Measurements from ENCODE around the gene B4GALNT1.
A peak's percentile ranks its signal among the peaks of the same experiment; 100 is the strongest.

B4GALNT1 gene

GRCh38 chr12:57584690-57585089, 48.3 kb downstream of the B4GALNT1 start:
- H3K4me3 ChIP-seq (ENCODE audit: low read depth, low read length): no peak overlapping the region
- TF ChIP-seq, protein P1, sequence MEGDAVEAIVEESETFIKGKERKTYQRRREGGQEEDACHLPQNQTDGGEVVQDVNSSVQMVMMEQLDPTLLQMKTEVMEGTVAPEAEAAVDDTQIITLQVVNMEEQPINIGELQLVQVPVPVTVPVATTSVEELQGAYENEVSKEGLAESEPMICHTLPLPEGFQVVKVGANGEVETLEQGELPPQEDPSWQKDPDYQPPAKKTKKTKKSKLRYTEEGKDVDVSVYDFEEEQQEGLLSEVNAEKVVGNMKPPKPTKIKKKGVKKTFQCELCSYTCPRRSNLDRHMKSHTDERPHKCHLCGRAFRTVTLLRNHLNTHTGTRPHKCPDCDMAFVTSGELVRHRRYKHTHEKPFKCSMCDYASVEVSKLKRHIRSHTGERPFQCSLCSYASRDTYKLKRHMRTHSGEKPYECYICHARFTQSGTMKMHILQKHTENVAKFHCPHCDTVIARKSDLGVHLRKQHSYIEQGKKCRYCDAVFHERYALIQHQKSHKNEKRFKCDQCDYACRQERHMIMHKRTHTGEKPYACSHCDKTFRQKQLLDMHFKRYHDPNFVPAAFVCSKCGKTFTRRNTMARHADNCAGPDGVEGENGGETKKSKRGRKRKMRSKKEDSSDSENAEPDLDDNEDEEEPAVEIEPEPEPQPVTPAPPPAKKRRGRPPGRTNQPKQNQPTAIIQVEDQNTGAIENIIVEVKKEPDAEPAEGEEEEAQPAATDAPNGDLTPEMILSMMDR (IDR thresholded peaks at IDR 0.05; ENCODE audit: low read depth, low read length, missing control alignments): no peak
- no peak for DNase-seq (ENCODE audit: low read depth)
- in situ Hi-C loops (cut with HindIII; ENCODE audit: low sequenced_read_pairs): loop anchor here (5.0 kb wide), 1 partner anchor 43 kb away; no protein-coding TSS in a partner anchor

DNA sequence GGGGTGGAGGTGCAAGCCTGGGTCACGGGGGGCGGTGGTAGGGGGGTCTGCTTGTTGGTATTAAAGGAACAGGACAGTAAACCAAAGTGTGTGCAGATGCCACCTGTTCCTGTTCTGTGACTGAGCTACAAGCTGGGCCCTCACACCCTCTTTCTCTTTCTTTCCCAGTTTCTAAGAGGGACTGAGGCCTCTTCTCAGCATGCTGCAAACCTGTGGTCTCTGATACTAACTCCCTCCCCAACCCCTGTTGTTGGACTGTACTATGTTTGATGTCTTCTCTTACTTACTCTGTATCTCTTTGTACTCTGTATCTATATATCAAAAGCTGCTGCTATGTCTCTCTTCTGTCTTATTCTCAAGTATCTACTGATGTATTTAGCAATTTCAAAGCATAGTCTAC, 49.0 kb downstream of the B4GALNT1 start:
- DNase-seq (ENCODE audit: low read depth): no peak
- in situ Hi-C loops (cut with HindIII; ENCODE audit: low sequenced_read_pairs): no loop called here
- H3K4me3 ChIP-seq (ENCODE audit: low read depth, low read length): no peak overlapping the region
- TF ChIP-seq, protein P1 (IDR thresholded peaks at IDR 0.05; ENCODE audit: low read depth, low read length, missing control alignments): no peak

GRCh38 chr12:57583008-57583831, 49.8 kb downstream of the B4GALNT1 start:
- no peak overlapping the region for H3K4me3 ChIP-seq (ENCODE audit: low read depth, low read length)
- TF ChIP-seq, protein P1 (IDR thresholded peaks at IDR 0.05; ENCODE audit: low read depth, low read length, missing control alignments): peak; percentile 97
- in situ Hi-C loops (cut with HindIII; ENCODE audit: low sequenced_read_pairs): no loop called here
- DNase-seq (ENCODE audit: low read depth): peak; percentile 70

DNA sequence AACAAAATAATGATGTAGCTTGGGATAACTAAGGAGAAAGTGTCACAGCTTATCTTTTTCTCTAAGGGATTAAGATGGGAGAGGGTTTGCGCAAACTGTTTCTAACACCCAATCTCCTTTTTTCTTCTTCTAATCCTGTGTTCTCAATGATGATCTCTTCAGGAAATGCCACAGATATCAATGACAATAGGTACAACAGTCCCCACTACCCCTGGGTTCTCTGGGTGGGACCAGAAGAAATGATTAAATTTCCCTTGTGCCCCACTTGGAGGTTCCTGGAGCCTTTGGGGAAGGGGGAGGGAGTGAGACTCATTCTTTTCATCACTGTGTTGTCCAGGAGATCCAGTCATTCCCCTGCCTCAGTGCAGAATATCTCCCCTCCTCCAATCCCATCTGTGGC, 50.6 kb downstream of the B4GALNT1 start:
- no peak for DNase-seq (ENCODE audit: low read depth)
- H3K4me3 ChIP-seq (ENCODE audit: low read depth, low read length): no peak overlapping the region
- TF ChIP-seq, protein P1 (IDR thresholded peaks at IDR 0.05; ENCODE audit: low read depth, low read length, missing control alignments): no peak
- in situ Hi-C loops (cut with HindIII; ENCODE audit: low sequenced_read_pairs): no loop called here

DNA sequence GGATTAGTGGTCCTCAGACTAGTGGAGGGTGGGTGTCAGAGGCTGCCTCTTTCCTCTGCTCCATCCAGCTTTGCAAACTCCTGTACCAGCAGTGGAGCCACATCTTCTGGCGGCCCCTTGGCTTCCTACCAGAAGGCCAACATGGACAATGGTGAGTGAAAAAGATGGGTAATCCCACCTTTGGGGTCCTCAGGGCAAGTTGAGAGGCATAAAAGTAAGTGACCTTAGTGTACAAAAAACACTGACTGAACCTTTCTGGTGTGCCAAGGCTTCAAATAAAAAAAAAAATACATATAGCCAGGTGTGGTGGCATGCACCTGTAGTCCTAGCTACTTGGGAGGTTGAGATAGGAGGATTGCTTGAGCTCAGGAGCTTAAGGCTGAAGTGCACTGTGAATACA, 51.2 kb downstream of the B4GALNT1 start:
- DNase-seq (ENCODE audit: low read depth): no peak
- TF ChIP-seq, protein P1 (IDR thresholded peaks at IDR 0.05; ENCODE audit: low read depth, low read length, missing control alignments): no peak
- H3K4me3 ChIP-seq (ENCODE audit: low read depth, low read length): no peak overlapping the region
- in situ Hi-C loops (cut with HindIII; ENCODE audit: low sequenced_read_pairs): no loop called here

DNA sequence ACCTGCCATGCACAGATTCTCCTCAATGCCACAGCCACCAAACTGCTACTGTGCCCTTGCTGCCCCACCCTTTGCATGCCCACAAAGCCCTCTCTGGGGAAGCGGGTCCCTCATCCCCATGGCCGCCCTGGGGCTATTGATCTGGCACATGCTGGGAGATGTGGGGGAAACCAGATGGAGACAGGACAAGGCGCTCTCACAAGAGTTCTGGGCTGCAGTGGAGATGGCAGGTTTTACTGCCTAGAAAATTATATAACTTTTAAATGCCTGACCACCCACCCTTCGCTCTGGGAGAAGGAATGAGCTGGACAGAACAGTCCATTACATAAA, 52.6 kb downstream of the B4GALNT1 start:
- in situ Hi-C loops (cut with HindIII; ENCODE audit: low sequenced_read_pairs): no loop called here
- TF ChIP-seq, protein P1 (IDR thresholded peaks at IDR 0.05; ENCODE audit: low read depth, low read length, missing control alignments): no peak
- DNase-seq (ENCODE audit: low read depth): no peak
- H3K4me3 ChIP-seq (ENCODE audit: low read depth, low read length): no peak overlapping the region
